ENCODE measurements around the gene IZUMO1R. TPM values are rescaled to one million over a fixed set of nuclear protein-coding genes. Genes with fewer than 3 reads are reported as not detected.

Gene IZUMO1R
- total RNA-seq, 1 experiment from 2014 or later: not detected

GRCh38 chr11:94308024-94308423, 3.6 kb downstream of the IZUMO1R start:
- ChIA-PET POLR2A (ENCODE audit: low non-redundant PET) (no interaction called here), CTCF (interaction anchor here (0.6 kb wide), 1 partner anchor 1877 kb away, joined by 3 read pairs; no protein-coding TSS in a partner anchor)
- TF ChIP-seq EZH2 (IDR thresholded peaks at IDR 0.05; ENCODE audit: borderline replicate concordance, low read depth, low read length, poor library complexity, severe bottlenecking) (no peak), CTCF (conservative IDR thresholded peaks at IDR 0.05; ENCODE audit: low read depth, low read length) (no peak)
- Histone ChIP-seq H3K9me3 (ENCODE audit: low read depth, low read length, poor library complexity, severe bottlenecking) (no peaks in the 10 kb centered on the region), H3K27ac (ENCODE audit: low read depth, low read length, poor library complexity, severe bottlenecking) (no peak overlapping the region), H3K27me3 (replicated peaks; ENCODE audit: insufficient read depth, low read depth, low read length, poor library complexity) (peaks cover 42% of the 10 kb centered on the region), H3K4me1 (ENCODE audit: insufficient read depth, low read length, poor library complexity, severe bottlenecking) (no peaks in the 10 kb centered on the region), H3K36me3 (ENCODE audit: insufficient read depth, low read length, poor library complexity, severe bottlenecking) (no peaks in the 10 kb centered on the region), H3K4me3 (ENCODE audit: low read depth, low read length, poor library complexity, severe bottlenecking) (no peak overlapping the region)
- intact Hi-C loops (cut with micrococcal nuclease; ENCODE audit: unreplicated experiment): no loop called here
- no TSS peak for BruUV-seq (replicated peaks)
- DNase-seq (ENCODE audit: low spot score): no peak

GRCh38 chr11:94309757-94310156, 5.4 kb downstream of the IZUMO1R start:
- CTCF ChIA-PET: no interaction called here
- intact Hi-C loops (cut with micrococcal nuclease; ENCODE audit: unreplicated experiment): no loop called here
- no peaks in the 10 kb centered on the region for H3K9me3 ChIP-seq (ENCODE audit: low read depth, low read length, poor library complexity, severe bottlenecking)
- POLR2A ChIA-PET (ENCODE audit: low non-redundant PET): no interaction called here
- H3K36me3 ChIP-seq (ENCODE audit: insufficient read depth, low read length, poor library complexity, severe bottlenecking): no peaks in the 10 kb centered on the region
- peaks cover 32% of the 10 kb centered on the region for H3K27me3 ChIP-seq (replicated peaks; ENCODE audit: insufficient read depth, low read depth, low read length, poor library complexity)
- no peak for DNase-seq (ENCODE audit: low spot score)
- TF ChIP-seq CTCF (conservative IDR thresholded peaks at IDR 0.05; ENCODE audit: low read depth, low read length) (no peak), EZH2 (IDR thresholded peaks at IDR 0.05; ENCODE audit: borderline replicate concordance, low read depth, low read length, poor library complexity, severe bottlenecking) (no peak)
- no TSS peak for BruUV-seq (replicated peaks)
- no peaks in the 10 kb centered on the region for H3K4me1 ChIP-seq (ENCODE audit: insufficient read depth, low read length, poor library complexity, severe bottlenecking)
- H3K4me3 ChIP-seq (ENCODE audit: low read depth, low read length, poor library complexity, severe bottlenecking): no peak overlapping the region
- H3K27ac ChIP-seq (ENCODE audit: low read depth, low read length, poor library complexity, severe bottlenecking): no peak overlapping the region

DNA sequence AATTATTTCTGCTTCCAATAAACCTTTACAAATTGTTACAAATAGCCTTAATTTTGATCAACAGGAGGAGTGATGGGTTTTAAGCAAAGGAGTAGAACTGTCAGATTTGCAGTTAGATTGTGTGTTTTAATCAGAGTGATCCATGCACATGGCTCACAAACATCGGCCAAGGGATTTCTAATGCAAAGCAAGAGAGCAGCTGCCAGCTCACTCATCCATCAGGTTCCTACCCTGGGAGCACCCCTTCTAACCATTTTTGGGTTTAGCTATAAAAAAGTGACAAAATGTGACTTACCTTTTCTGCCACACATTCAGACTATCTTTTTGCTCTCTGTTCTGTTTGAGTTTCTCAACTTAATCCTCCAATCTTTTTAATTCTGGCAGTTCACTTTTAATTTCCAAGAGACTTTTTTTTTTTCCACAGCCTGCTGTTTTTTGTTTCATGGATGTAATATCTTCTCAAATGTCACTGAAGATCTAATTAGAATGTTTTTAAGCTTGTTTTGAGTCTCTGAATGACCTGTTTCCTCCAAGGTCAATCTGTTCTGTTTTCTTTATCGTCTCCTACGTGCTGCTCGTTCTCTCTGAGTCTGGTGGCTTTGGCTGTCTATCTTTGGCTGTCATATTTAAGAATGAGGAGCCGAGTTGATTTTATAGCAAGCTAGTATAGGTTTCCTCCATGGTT, 6.0 kb downstream of the IZUMO1R start:
- DNase-seq (ENCODE audit: low spot score): no peak
- TF ChIP-seq EZH2 (IDR thresholded peaks at IDR 0.05; ENCODE audit: borderline replicate concordance, low read depth, low read length, poor library complexity, severe bottlenecking) (no peak), CTCF (conservative IDR thresholded peaks at IDR 0.05; ENCODE audit: low read depth, low read length) (no peak)
- H3K36me3 ChIP-seq (ENCODE audit: insufficient read depth, low read length, poor library complexity, severe bottlenecking): no peaks in the 10 kb centered on the region
- no TSS peak for BruUV-seq (replicated peaks)
- ChIA-PET POLR2A (ENCODE audit: low non-redundant PET) (no interaction called here), CTCF (no interaction called here)
- intact Hi-C loops (cut with micrococcal nuclease; ENCODE audit: unreplicated experiment): no loop called here
- H3K9me3 ChIP-seq (ENCODE audit: low read depth, low read length, poor library complexity, severe bottlenecking): no peaks in the 10 kb centered on the region
- no peaks in the 10 kb centered on the region for H3K4me1 ChIP-seq (ENCODE audit: insufficient read depth, low read length, poor library complexity, severe bottlenecking)
- no peak overlapping the region for H3K4me3 ChIP-seq (ENCODE audit: low read depth, low read length, poor library complexity, severe bottlenecking)
- no peak overlapping the region for H3K27ac ChIP-seq (ENCODE audit: low read depth, low read length, poor library complexity, severe bottlenecking)
- H3K27me3 ChIP-seq (replicated peaks; ENCODE audit: insufficient read depth, low read depth, low read length, poor library complexity): peaks cover 29% of the 10 kb centered on the region
